ENCODE measurements around the gene KSR2.
"Not testable (repeated sequence)": the region's sequence is repeated elsewhere in the genome, so short reads cannot be mapped to it uniquely, and the experiment has no call there.

Gene KSR2

GRCh38 chr12:117863002-117863709 is 105.6 kb downstream of the KSR2 start:
- DNase-seq (ENCODE audit: low read depth, low spot score) = no peak
- TF ChIP-seq EZH2 (IDR thresholded peaks at IDR 0.05) (no peak), FOXP2 (optimal IDR thresholded peaks at IDR 0.05; ENCODE audit: control extremely low read depth, extremely low read length, insufficient read depth) (no peak), POLR2AphosphoS5 (IDR thresholded peaks at IDR 0.05; ENCODE audit: borderline replicate concordance, low read depth, low read length) (no peak)
- H3K36me3 ChIP-seq (ENCODE audit: insufficient read depth, low read length) = no peaks in the 10 kb centered on the region
- H3K27ac ChIP-seq = no peak overlapping the region
- H3K9me3 ChIP-seq (ENCODE audit: low read depth, low read length) = no peaks in the 10 kb centered on the region
- H3K9ac ChIP-seq (ENCODE audit: insufficient read length) = no peak overlapping the region
- no peak overlapping the region for H3K4me3 ChIP-seq

- H3K4me3 ChIP-seq = no peak overlapping the region
- no peak overlapping the region for H3K9ac ChIP-seq (ENCODE audit: insufficient read length)
- no peak for DNase-seq (ENCODE audit: low read depth, low spot score)
- H3K36me3 ChIP-seq (ENCODE audit: insufficient read depth, low read length) = no peaks in the 10 kb centered on the region
- no peaks in the 10 kb centered on the region for H3K9me3 ChIP-seq (ENCODE audit: low read depth, low read length)
- H3K27ac ChIP-seq = no peak overlapping the region
- TF ChIP-seq FOXP2 (optimal IDR thresholded peaks at IDR 0.05; ENCODE audit: control extremely low read depth, extremely low read length, insufficient read depth) = no peak
- no peak for TF ChIP-seq EZH2 (IDR thresholded peaks at IDR 0.05)
- TF ChIP-seq POLR2AphosphoS5 (IDR thresholded peaks at IDR 0.05; ENCODE audit: borderline replicate concordance, low read depth, low read length) = no peak
Observed at GRCh38 chr12:117861691-117862090, 107.1 kb downstream of the KSR2 start.

GRCh38 chr12:117860787-117861290 is 108.0 kb downstream of the KSR2 start:
- DNase-seq (ENCODE audit: low read depth, low spot score); H3K27ac ChIP-seq; H3K36me3 ChIP-seq (ENCODE audit: insufficient read depth, low read length); H3K9ac ChIP-seq (ENCODE audit: insufficient read length); H3K4me3 ChIP-seq; H3K9me3 ChIP-seq (ENCODE audit: low read depth, low read length): not testable (repeated sequence)

- no peak for DNase-seq (ENCODE audit: low read depth, low spot score)
- Histone ChIP-seq H3K27ac (no peak overlapping the region), H3K9ac (ENCODE audit: insufficient read length) (no peak overlapping the region), H3K9me3 (ENCODE audit: low read depth, low read length) (no peaks in the 10 kb centered on the region), H3K4me3 (no peak overlapping the region), H3K36me3 (ENCODE audit: insufficient read depth, low read length) (no peaks in the 10 kb centered on the region)
- TF ChIP-seq FOXP2 (optimal IDR thresholded peaks at IDR 0.05; ENCODE audit: control extremely low read depth, extremely low read length, insufficient read depth) (no peak), POLR2AphosphoS5 (IDR thresholded peaks at IDR 0.05; ENCODE audit: borderline replicate concordance, low read depth, low read length) (no peak), EZH2 (IDR thresholded peaks at IDR 0.05) (no peak)
Observed at GRCh38 chr12:117860111-117860510, 108.7 kb downstream of the KSR2 start.

GRCh38 chr12:117857632-117858612 is 110.9 kb downstream of the KSR2 start:
- Histone ChIP-seq H3K9ac (ENCODE audit: insufficient read length) (no peak overlapping the region), H3K9me3 (ENCODE audit: low read depth, low read length) (no peaks in the 10 kb centered on the region), H3K4me3 (no peak overlapping the region), H3K36me3 (ENCODE audit: insufficient read depth, low read length) (no peaks in the 10 kb centered on the region), H3K27ac (no peak overlapping the region)
- no peak for DNase-seq (ENCODE audit: low read depth, low spot score)
- TF ChIP-seq FOXP2 (optimal IDR thresholded peaks at IDR 0.05; ENCODE audit: control extremely low read depth, extremely low read length, insufficient read depth) (no peak), POLR2AphosphoS5 (IDR thresholded peaks at IDR 0.05; ENCODE audit: borderline replicate concordance, low read depth, low read length) (no peak), EZH2 (IDR thresholded peaks at IDR 0.05) (no peak)

- not testable (repeated sequence) for H3K36me3 ChIP-seq (ENCODE audit: insufficient read depth, low read length); H3K4me3 ChIP-seq; H3K9ac ChIP-seq (ENCODE audit: insufficient read length); H3K9me3 ChIP-seq (ENCODE audit: low read depth, low read length); DNase-seq (ENCODE audit: low read depth, low spot score); H3K27ac ChIP-seq
Observed at GRCh38 chr12:117857139-117857538, 111.7 kb downstream of the KSR2 start.

GRCh38 chr12:117855165-117855564 is 113.6 kb downstream of the KSR2 start:
- no peak overlapping the region for H3K4me3 ChIP-seq

GRCh38 chr12:117854339-117855012 is 114.3 kb downstream of the KSR2 start:
- H3K9me3 ChIP-seq (ENCODE audit: low read depth, low read length) = no peaks in the 10 kb centered on the region
- H3K36me3 ChIP-seq (ENCODE audit: insufficient read depth, low read length) = no peaks in the 10 kb centered on the region
- no peak overlapping the region for H3K9ac ChIP-seq (ENCODE audit: insufficient read length)
- no peak for TF ChIP-seq EZH2 (IDR thresholded peaks at IDR 0.05)
- H3K4me3 ChIP-seq = no peak overlapping the region
- DNase-seq (ENCODE audit: low read depth, low spot score) = no peak
- H3K27ac ChIP-seq = no peak overlapping the region

More at GRCh38 chr12:117855165-117855564, 113.6 kb downstream of the KSR2 start:
- no peak for DNase-seq (ENCODE audit: low read depth, low spot score)
- TF ChIP-seq FOXP2 (optimal IDR thresholded peaks at IDR 0.05; ENCODE audit: control extremely low read depth, extremely low read length, insufficient read depth) (no peak), POLR2AphosphoS5 (IDR thresholded peaks at IDR 0.05; ENCODE audit: borderline replicate concordance, low read depth, low read length) (no peak), EZH2 (IDR thresholded peaks at IDR 0.05) (no peak)
- H3K27ac ChIP-seq = no peak overlapping the region
- H3K9me3 ChIP-seq (ENCODE audit: low read depth, low read length) = no peaks in the 10 kb centered on the region
- no peak overlapping the region for H3K9ac ChIP-seq (ENCODE audit: insufficient read length)
- H3K36me3 ChIP-seq (ENCODE audit: insufficient read depth, low read length) = no peaks in the 10 kb centered on the region

All from SK-N-MC (cell line).